Activated CD4-positive, alpha-beta T cell treated with anti-CD3 and anti-CD28 coated beads, Interleukin-2, Interleukin-4, amounts not matched to agents 100 ng/mL and 50 ng/mL, durations not matched to agents 16 hours and 8 hours (primary cell): ENCODE results near the gene FRS3.

Source experiments
- DNase-seq: peaks from one replicate; pipeline ENCODE4 v3.0.0-alpha.2; 2020; ENCODE audit warnings: low spot score

Gene FRS3

GRCh38 chr6:41728073-41728936 is 51.4 kb downstream of the FRS3 start:
- no peak for DNase-seq

DNA sequence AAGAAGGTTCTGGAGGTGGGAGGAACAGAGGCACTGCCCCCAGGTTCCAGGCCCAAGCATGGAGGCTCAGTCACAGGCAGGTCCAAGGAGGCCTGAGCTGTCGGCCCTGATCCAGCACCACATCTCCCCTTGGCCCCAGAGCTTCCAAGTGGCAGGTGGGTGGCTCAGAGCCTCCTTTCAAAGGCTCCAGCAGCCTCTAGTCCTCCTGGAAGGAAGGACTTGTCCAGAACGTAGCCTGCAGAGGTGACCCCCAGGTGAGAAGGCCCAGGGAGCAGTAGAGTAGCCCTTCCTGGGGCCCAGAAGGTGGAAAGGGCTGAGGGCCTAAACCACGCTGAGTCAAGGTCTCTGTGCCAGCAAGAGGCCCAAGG is 52.0 kb downstream of the FRS3 start:
- DNase-seq: no peak

- DNase-seq: no peak
Measured at GRCh38 chr6:41726876-41727275, 52.8 kb downstream of the FRS3 start.

- DNase-seq: no peak
Measured at GRCh38 chr6:41724586-41725501, 54.9 kb downstream of the FRS3 start.

DNA sequence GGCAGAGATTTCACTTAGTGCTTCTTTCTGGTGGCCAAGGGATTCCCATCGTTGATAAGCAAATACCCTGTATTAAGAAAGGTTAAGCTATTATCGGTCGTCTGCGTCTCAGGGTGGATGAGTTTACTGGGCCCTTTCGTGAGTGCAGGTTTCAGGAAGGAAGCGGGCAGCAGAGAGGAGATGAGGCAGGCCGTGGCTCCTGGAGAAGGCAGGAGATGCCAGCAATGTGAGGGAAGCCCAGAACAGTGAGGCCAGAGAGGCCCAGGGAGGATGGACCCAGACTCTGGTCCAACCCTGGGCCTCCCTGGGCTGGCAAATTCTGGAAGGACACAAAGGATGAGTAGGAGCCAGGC is 55.5 kb downstream of the FRS3 start:
- DNase-seq: no peak

- DNase-seq: no peak
Measured at GRCh38 chr6:41723530-41724227, 56.0 kb downstream of the FRS3 start.

DNA sequence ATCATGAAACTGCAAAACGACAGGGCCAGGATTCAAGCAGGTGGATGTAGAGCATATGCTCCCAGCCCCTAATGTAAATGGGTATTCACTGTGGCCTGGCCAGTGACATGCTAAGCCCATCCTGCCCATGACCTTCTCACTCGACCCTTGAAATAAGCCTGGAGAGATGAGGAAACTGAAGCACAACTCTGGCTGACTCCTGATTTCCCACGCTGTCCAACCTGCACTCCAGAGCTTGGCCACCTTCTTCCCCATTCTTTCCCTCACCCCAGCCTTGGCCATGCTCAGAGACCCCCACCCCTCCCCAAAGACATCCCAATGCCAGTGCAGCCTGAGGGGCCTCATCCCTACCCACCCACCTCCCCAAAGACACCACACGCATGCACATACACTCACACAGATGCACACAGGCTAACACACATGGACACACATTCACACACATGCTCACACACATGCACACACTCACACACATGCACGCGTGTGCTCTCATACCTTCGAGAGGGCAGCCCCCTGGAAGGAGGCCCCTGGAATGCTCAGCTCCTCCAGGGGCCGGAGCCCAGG is 56.7 kb downstream of the FRS3 start:
- no peak for DNase-seq

- no peak for DNase-seq
Measured at GRCh38 chr6:41721414-41721813, 58.3 kb downstream of the FRS3 start.

DNA sequence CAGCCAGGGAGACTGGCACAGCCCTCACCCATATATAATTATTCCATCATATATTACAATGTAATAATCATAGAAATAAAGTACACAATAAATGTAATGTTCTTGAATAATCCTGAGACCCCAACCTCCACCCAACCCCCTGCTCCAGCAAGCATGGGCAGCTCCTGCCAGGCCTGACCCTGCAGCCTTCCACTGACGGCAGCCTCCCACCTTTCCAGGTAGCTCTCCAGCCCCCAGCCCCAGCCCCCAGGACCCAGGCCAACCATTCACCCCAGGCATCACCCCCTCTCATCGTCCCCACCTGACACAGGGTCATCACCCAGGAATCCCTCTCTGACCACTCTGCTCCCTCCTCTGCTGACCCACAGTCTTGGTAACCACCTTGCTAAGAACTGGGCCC is 58.9 kb downstream of the FRS3 start:
- DNase-seq: no peak

GRCh38 chr6:41720262-41720620 is 59.5 kb downstream of the FRS3 start:
- no peak for DNase-seq
